Stimulated activated CD8-positive, alpha-beta memory T cell treated with anti-CD3 and anti-CD28 coated beads, Interleukin-15, amount 100 ng/mL, for 24 hours (primary cell): ENCODE data around the gene TERT.

Experiments used
- DNase-seq: peaks from one replicate; pipeline ENCODE4 v3.0.0-alpha.2; 2020; ENCODE audit warnings: low read depth

The TERT gene

DNA sequence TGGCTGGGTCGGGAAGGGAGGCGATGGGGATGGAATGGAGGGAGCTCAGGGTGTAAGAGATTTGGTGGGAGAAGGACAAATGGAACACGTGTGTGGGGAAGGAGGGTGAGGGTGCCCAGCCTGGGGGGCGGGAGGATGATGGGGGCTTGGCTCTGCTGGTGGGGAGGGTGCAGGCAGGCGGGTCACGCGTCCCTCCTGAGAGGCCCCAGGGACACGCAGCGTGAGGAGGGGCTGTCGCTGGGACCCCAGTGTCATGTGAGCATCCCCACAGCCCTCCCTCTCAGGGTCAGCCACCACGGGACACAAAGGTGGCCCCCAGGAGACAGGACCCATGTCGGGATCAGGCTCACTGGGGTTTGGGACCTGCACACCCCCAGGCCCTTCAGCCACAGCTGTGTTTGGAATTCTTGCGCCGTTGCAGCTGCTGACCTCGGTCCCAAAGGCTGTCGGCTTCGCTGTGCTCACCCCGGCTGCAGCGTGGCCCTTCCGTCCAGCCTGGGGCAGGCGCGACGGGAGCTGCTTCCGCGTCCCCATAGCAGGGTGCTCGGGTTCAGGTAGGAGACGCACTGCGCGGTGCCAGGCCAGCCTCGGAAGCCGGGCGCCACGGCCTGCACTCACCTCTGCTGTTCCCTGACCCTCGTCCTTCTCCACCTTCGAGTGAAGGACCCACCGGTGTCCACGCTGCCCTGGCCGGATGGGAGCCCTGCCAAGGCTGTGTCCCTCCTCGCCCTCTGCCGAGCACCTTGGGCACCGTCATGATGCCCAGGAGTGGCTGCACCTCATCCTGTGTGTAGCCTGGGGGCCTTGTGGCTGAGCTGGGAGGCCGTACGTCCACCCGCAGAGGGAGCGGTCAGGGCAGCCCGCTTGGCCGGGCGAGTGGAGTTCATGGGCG is 88.1 kb downstream of the TERT start:
- no peak for DNase-seq

DNA sequence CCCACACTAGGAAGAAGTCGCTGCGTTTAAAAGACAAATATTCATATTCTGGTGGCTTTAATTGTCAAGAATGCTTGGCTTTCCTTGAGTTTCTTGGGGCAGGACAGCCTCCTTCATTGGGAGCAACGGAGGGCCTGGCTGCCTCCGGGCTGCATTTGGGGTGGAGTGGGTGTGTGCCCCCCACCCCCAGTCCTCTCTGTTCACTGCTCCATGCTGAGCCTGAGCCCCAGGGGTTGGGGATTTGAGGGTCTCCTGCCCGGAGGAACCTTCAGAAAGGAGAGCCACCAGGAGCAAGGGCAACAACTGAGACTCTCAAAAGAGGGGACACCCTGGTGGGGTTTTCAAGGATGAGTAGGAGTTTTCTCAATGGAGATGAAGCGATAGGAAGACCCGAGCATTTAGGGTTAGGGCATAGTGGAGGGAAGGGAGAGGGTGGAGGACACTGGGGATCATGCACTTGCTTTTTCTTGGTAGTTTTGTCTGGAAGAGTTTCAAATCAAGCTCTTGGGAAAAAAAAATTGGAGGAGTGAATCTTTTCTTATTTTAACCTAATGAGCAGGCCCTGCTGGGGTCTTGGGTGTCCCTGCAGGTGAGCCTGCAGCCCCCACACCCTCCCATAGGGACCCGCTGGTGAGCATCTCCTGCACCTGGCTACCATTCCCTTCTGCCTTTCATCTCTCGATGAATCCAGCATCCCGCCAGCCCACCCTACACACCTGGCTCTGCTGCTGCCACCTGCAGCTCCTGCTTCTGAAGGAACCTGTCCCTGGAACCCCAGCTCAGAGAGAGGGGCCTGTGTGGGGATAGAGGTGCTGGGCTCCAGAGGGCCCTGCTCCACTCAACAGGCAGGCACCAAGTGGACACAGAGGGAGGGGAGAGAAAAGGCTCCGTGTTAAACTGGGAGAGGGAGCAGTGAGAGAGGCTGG is 89.3 kb downstream of the TERT start:
- DNase-seq, result no peak

DNA sequence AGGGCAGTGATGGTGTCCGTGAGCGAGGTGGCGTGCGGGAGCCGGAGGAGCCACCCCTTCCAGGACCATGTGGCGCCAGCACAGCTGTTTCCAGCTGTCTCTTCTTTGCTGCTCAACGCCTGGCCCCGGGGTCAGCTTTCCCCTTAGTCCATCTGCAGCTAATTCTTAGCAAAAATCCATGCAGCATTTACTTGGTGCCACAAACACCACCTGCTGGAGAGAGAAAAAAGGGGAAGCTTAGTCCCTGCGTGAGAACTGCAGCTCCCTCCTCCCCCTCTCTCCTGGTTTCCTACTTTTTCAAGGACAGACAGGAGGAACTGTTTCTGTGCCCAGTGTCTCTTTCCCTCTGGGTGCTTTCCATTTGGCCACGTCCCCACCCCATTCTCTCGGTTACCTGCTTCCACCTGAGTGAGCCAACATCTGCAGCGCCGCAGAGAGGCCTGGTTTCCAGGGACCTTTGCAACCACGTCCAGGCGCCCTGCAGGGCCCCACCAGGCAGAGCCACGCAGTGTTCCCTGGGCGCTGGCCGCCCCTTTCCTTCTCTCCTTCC is 90.1 kb downstream of the TERT start:
- no peak for DNase-seq

- no peak for DNase-seq
These were observed 90.7 kb downstream of the TERT start for GRCh38 chr5:1203968-1204692.

DNA sequence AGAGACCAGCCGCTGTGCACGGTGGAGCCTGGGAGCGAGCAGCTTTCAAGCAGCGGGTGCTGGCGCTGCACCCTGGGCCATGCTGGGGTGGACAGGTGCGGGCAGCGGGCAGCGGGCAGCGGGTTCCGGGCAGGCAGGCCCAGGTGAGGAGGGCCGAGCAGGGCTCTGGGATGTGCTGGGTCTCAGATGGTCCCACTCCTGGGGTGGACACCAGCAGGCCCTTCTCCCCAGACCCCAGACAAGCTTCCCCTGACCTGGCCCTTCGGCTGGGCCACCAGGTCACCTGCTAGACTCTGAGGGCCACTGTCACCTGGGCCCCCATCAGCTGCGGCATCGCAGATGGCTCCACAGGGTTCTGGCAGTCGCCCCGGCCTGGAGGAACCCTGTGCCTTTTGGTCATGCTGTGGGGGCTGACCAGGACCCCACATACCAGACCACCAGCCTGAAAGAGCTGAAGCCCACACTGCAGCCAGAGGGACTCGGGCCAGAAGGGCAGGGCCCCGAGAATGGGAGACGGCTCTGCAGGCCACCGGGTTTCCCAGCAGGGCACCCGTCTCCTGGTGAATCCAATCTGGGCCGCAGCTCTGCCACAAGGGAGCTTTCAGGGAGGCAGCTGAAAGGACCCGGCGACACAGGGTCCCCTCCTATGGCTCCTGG is 91.4 kb downstream of the TERT start:
- no peak for DNase-seq
